SU-DHL-6 (cell line): Measurements from ENCODE around the gene TRAPPC10.

Experiments used
- CTCF ChIP-seq: fragments of 200-600 bp; sonication (generic); IDR thresholded peaks from one replicate; pipeline ENCODE4 v1.5.1; 2017; ENCODE audit warnings: antibody characterized with exemption, mild to moderate bottlenecking, low read length, moderate library complexity; ENCODE audit not compliant: insufficient read depth, poor library complexity, severe bottlenecking
- EZH2phosphoT487 ChIP-seq: fragments of 200-600 bp; sonication (generic), shearing (Covaris generic); conservative IDR thresholded peaks from 2 replicates; pipeline ENCODE4 v1.6.1; 2018; ENCODE audit warnings: mild to moderate bottlenecking, antibody characterized with exemption, low read length, moderate library complexity, mixed read lengths

- TF ChIP-seq CTCF, result no peak
- no peak for TF ChIP-seq EZH2phosphoT487
Observed at GRCh38 chr21:44058652-44058964, 46.5 kb downstream of the TRAPPC10 start.
